ENCODE measurements around the gene SPINK4.

Gene SPINK4

GRCh38 chr9:33277484-33277883, 37.5 kb downstream of the SPINK4 start:
- H3K4me3 ChIP-seq (ENCODE audit: low read depth, low read length): no peak overlapping the region
- no peak overlapping the region for H2AFZ ChIP-seq (ENCODE audit: low read length, unreplicated experiment)
- peaks cover 6% of the 10 kb centered on the region for H3K79me2 ChIP-seq (ENCODE audit: control insufficient read depth, insufficient read depth, low read length, unreplicated experiment)
- no peak overlapping the region for H3K27ac ChIP-seq (ENCODE audit: low read depth, low read length)
- H3K27me3 ChIP-seq (ENCODE audit: insufficient read depth, low read length): no peaks in the 10 kb centered on the region
- peaks cover 65% of the 10 kb centered on the region for H3K36me3 ChIP-seq (ENCODE audit: insufficient read depth, low read length)
- H3K4me1 ChIP-seq (ENCODE audit: control insufficient read depth, insufficient read depth, low read length, unreplicated experiment): peaks cover 11% of the 10 kb centered on the region

GRCh38 chr9:33285502-33285901, 45.5 kb downstream of the SPINK4 start:
- no peaks in the 10 kb centered on the region for H3K4me1 ChIP-seq (ENCODE audit: control insufficient read depth, insufficient read depth, low read length, unreplicated experiment)
- no peak overlapping the region for H3K4me3 ChIP-seq (ENCODE audit: low read depth, low read length)
- no peaks in the 10 kb centered on the region for H3K27me3 ChIP-seq (ENCODE audit: insufficient read depth, low read length)
- H2AFZ ChIP-seq (ENCODE audit: low read length, unreplicated experiment): no peak overlapping the region
- peaks cover 16% of the 10 kb centered on the region for H3K36me3 ChIP-seq (ENCODE audit: insufficient read depth, low read length)
- H3K79me2 ChIP-seq (ENCODE audit: control insufficient read depth, insufficient read depth, low read length, unreplicated experiment): no peaks in the 10 kb centered on the region
- H3K27ac ChIP-seq (ENCODE audit: low read depth, low read length): no peak overlapping the region

- 0 out of 2 replicates have a peak overlapping the region, but pooled peaks have one; percentile 15 for H3K27ac ChIP-seq (ENCODE audit: low read depth, low read length)
These were observed 47.1 kb downstream of the SPINK4 start for GRCh38 chr9:33287087-33287490.

GRCh38 chr9:33288235-33288634, 48.3 kb downstream of the SPINK4 start:
- H3K27ac ChIP-seq (ENCODE audit: low read depth, low read length): no peak overlapping the region
- no peak overlapping the region for H3K4me3 ChIP-seq (ENCODE audit: low read depth, low read length)
- peaks cover 24% of the 10 kb centered on the region for H3K79me2 ChIP-seq (ENCODE audit: control insufficient read depth, insufficient read depth, low read length, unreplicated experiment)
- H2AFZ ChIP-seq (ENCODE audit: low read length, unreplicated experiment): no peak overlapping the region
- peaks cover 10% of the 10 kb centered on the region for H3K36me3 ChIP-seq (ENCODE audit: insufficient read depth, low read length)
- peaks cover 21% of the 10 kb centered on the region for H3K4me1 ChIP-seq (ENCODE audit: control insufficient read depth, insufficient read depth, low read length, unreplicated experiment)
- H3K27me3 ChIP-seq (ENCODE audit: insufficient read depth, low read length): no peaks in the 10 kb centered on the region

More at GRCh38 chr9:33287087-33287490, 47.1 kb downstream of the SPINK4 start:
- Histone ChIP-seq H2AFZ (ENCODE audit: low read length, unreplicated experiment) (no peak overlapping the region), H3K79me2 (ENCODE audit: control insufficient read depth, insufficient read depth, low read length, unreplicated experiment) (peaks cover 13% of the 10 kb centered on the region), H3K4me3 (ENCODE audit: low read depth, low read length) (no peak overlapping the region), H3K4me1 (ENCODE audit: control insufficient read depth, insufficient read depth, low read length, unreplicated experiment) (peaks cover 9% of the 10 kb centered on the region), H3K27me3 (ENCODE audit: insufficient read depth, low read length) (no peaks in the 10 kb centered on the region), H3K36me3 (ENCODE audit: insufficient read depth, low read length) (peaks cover 8% of the 10 kb centered on the region; the same call in 1 of the 2 replicates)

GRCh38 chr9:33288828-33289483, 49.0 kb downstream of the SPINK4 start:
- H3K36me3 ChIP-seq (ENCODE audit: insufficient read depth, low read length): peaks cover 15% of the 10 kb centered on the region
- no peak overlapping the region for H2AFZ ChIP-seq (ENCODE audit: low read length, unreplicated experiment)
- H3K27ac ChIP-seq (ENCODE audit: low read depth, low read length): peak overlapping the region; percentile 99
- H3K4me1 ChIP-seq (ENCODE audit: control insufficient read depth, insufficient read depth, low read length, unreplicated experiment): peaks cover 22% of the 10 kb centered on the region
- no peak overlapping the region for H3K4me3 ChIP-seq (ENCODE audit: low read depth, low read length)
- H3K79me2 ChIP-seq (ENCODE audit: control insufficient read depth, insufficient read depth, low read length, unreplicated experiment): peaks cover 32% of the 10 kb centered on the region
- no peaks in the 10 kb centered on the region for H3K27me3 ChIP-seq (ENCODE audit: insufficient read depth, low read length)

- H3K79me2 ChIP-seq (ENCODE audit: control insufficient read depth, insufficient read depth, low read length, unreplicated experiment): peaks cover 37% of the 10 kb centered on the region
- peaks cover 22% of the 10 kb centered on the region for H3K4me1 ChIP-seq (ENCODE audit: control insufficient read depth, insufficient read depth, low read length, unreplicated experiment)
- peaks cover 18% of the 10 kb centered on the region for H3K36me3 ChIP-seq (ENCODE audit: insufficient read depth, low read length)
- peak overlapping the region; percentile 99 for H3K27ac ChIP-seq (ENCODE audit: low read depth, low read length)
- H2AFZ ChIP-seq (ENCODE audit: low read length, unreplicated experiment): no peak overlapping the region
- H3K27me3 ChIP-seq (ENCODE audit: insufficient read depth, low read length): no peaks in the 10 kb centered on the region
- peak overlapping the region; percentile 91 for H3K4me3 ChIP-seq (ENCODE audit: low read depth, low read length)
These were observed 49.5 kb downstream of the SPINK4 start for GRCh38 chr9:33289496-33289895.

- Histone ChIP-seq H3K4me3 (ENCODE audit: low read depth, low read length) (peak overlapping the region; percentile 91), H3K27me3 (ENCODE audit: insufficient read depth, low read length) (no peaks in the 10 kb centered on the region), H3K79me2 (ENCODE audit: control insufficient read depth, insufficient read depth, low read length, unreplicated experiment) (peaks cover 41% of the 10 kb centered on the region), H2AFZ (ENCODE audit: low read length, unreplicated experiment) (peak overlapping the region; percentile 86), H3K36me3 (ENCODE audit: insufficient read depth, low read length) (peaks cover 22% of the 10 kb centered on the region), H3K4me1 (ENCODE audit: control insufficient read depth, insufficient read depth, low read length, unreplicated experiment) (peaks cover 22% of the 10 kb centered on the region), H3K27ac (ENCODE audit: low read depth, low read length) (peak overlapping the region; percentile 99)
These were observed 49.9 kb downstream of the SPINK4 start for GRCh38 chr9:33289936-33290246.

- H3K27ac ChIP-seq (ENCODE audit: low read depth, low read length): peak within 1 kb of the TSS; percentile 99
- H3K4me1 ChIP-seq (ENCODE audit: control insufficient read depth, insufficient read depth, low read length, unreplicated experiment): peaks cover 22% of the 10 kb centered on the region
- peaks cover 46% of the 10 kb centered on the region for H3K79me2 ChIP-seq (ENCODE audit: control insufficient read depth, insufficient read depth, low read length, unreplicated experiment)
- H3K4me3 ChIP-seq (ENCODE audit: low read depth, low read length): peak within 1 kb of the TSS; percentile 91
- peak within 1 kb of the TSS; percentile 86 for H2AFZ ChIP-seq (ENCODE audit: low read length, unreplicated experiment)
- no peaks in the 10 kb centered on the region for H3K27me3 ChIP-seq (ENCODE audit: insufficient read depth, low read length)
- peaks cover 22% of the 10 kb centered on the region for H3K36me3 ChIP-seq (ENCODE audit: insufficient read depth, low read length)
These were observed 50.5 kb downstream of the SPINK4 start, which contains the start of gene NFX1 for GRCh38 chr9:33290247-33291030. TSS of gene NFX1 (plus strand) at chr9:33290516. CDS start at chr9:33290573, 57 bp downstream.

GRCh38 chr9:33291031-33291397, 51.0 kb downstream of the SPINK4 start:
- H3K4me1 ChIP-seq (ENCODE audit: control insufficient read depth, insufficient read depth, low read length, unreplicated experiment): peaks cover 22% of the 10 kb centered on the region
- H3K79me2 ChIP-seq (ENCODE audit: control insufficient read depth, insufficient read depth, low read length, unreplicated experiment): peaks cover 50% of the 10 kb centered on the region
- H3K36me3 ChIP-seq (ENCODE audit: insufficient read depth, low read length): peaks cover 22% of the 10 kb centered on the region
- peak overlapping the region; percentile 91 for H3K4me3 ChIP-seq (ENCODE audit: low read depth, low read length)
- peak overlapping the region; percentile 99 for H3K27ac ChIP-seq (ENCODE audit: low read depth, low read length)
- H2AFZ ChIP-seq (ENCODE audit: low read length, unreplicated experiment): no peak overlapping the region
- H3K27me3 ChIP-seq (ENCODE audit: insufficient read depth, low read length): no peaks in the 10 kb centered on the region

- Histone ChIP-seq H3K36me3 (ENCODE audit: insufficient read depth, low read length) (peaks cover 28% of the 10 kb centered on the region), H3K4me3 (ENCODE audit: low read depth, low read length) (peak overlapping the region; percentile 91; the same call in 1 of the 2 replicates), H3K79me2 (ENCODE audit: control insufficient read depth, insufficient read depth, low read length, unreplicated experiment) (peaks cover 59% of the 10 kb centered on the region), H3K27ac (ENCODE audit: low read depth, low read length) (peak overlapping the region; percentile 37; the same call in 1 of the 2 replicates), H3K4me1 (ENCODE audit: control insufficient read depth, insufficient read depth, low read length, unreplicated experiment) (peaks cover 22% of the 10 kb centered on the region), H3K27me3 (ENCODE audit: insufficient read depth, low read length) (no peaks in the 10 kb centered on the region), H2AFZ (ENCODE audit: low read length, unreplicated experiment) (no peak overlapping the region)
These were observed 51.9 kb downstream of the SPINK4 start for GRCh38 chr9:33291901-33292300.

Measured in ACC112 (cell line).